ENCODE data around the gene PHC2. TPM values are rescaled to one million over a fixed set of nuclear protein-coding genes. Genes with fewer than 3 reads are reported as not detected.
A peak's percentile ranks its signal among the peaks of the same experiment; 100 is the strongest.

PHC2 gene
- total and polyA plus RNA-seq, 4 donors: 51.9 to 111 (median 91.6) TPM

DNA sequence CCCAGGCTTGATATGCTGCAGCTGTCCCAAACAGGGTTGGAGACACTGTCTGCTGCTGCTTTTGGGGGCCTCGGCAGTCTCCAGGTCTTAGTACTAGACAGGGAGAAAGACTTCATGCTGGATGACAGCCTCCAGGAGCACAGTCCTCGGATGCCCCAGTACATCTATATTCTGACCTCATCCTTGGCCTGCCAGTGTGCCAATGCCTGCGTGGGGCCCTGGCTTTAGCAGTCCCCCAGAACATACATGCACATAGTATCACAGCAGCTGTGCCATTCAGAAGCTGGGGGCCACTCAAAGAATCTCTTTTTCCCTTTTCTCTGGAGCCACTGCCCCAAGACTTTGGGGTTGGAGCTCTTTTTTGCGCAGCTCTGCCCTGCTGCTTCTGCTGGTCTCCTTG is 37.1 kb upstream of the PHC2 start:
- WGBS (ENCODE audit: insufficient coverage): 73% methylated on average over 4 of the region's 4 CpGs
- no peaks in the 10 kb centered on the region for H3K36me3 ChIP-seq (ENCODE audit: control insufficient read depth, insufficient read depth, low read length)
- H3K27me3 ChIP-seq (ENCODE audit: control insufficient read depth, insufficient read depth, low read length): no peaks in the 10 kb centered on the region
- H3K4me3 ChIP-seq (ENCODE audit: low read depth, low read length): no peak overlapping the region
- H3K9me3 ChIP-seq (ENCODE audit: control insufficient read depth, insufficient read depth, low read length): no peaks in the 10 kb centered on the region
- no peak overlapping the region for H3K27ac ChIP-seq (ENCODE audit: low read depth, low read length)
- DNase-seq (ENCODE audit: low read depth in 4 of 6, low spot score in 6 of 6): no peak
- peaks cover 25% of the 10 kb centered on the region for H3K4me1 ChIP-seq (ENCODE audit: control insufficient read depth, insufficient read depth, low read length)

DNA sequence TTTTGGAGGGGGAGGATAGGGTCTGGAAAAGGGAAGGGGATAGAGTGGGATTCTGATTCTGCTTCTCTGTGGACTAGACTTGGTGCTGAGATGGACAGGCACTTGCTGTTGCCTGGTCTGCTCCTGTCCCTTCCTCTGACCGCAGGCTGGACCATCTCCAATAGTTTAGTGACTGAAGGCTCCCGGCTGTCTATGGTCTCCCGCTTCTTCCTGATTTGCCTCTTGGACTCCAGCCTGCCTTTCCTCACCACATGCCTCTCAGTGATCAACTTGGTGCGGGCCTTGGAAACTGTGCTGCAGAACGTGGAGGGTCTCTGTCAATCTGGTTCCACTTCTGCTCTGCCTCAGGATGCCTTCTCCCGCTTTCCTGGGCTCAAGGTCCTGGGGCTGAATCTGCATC is 35.3 kb upstream of the PHC2 start:
- 65% methylated on average over 6 of the region's 6 CpGs for WGBS (ENCODE audit: insufficient coverage)
- DNase-seq (ENCODE audit: low read depth in 4 of 6, low spot score in 6 of 6): peak in 1 of 6 donors; percentile 37

DNA sequence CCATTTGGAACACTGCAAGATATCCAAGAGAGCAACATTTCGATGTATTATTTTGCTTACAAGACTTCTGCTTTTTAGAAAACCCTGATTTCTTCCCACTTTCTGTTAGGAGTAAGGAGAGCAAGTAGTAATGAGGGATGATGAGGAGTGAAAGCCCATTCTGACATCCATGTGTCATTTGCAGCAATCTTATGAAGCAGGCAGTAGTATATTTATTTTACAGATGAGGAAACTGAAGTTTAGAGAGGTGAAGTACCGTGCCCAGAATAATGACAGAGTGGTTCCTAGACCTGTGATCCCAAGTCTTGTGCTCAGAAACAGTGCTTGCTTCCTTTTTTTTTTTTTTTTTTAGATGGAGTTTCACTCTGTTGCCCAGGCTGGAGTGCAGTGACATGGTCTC is 34.4 kb upstream of the PHC2 start:
- Histone ChIP-seq H3K4me3 (ENCODE audit: low read depth, low read length) (no peak overlapping the region), H3K36me3 (ENCODE audit: control insufficient read depth, insufficient read depth, low read length) (no peaks in the 10 kb centered on the region), H3K9me3 (ENCODE audit: control insufficient read depth, insufficient read depth, low read length) (no peaks in the 10 kb centered on the region), H3K27ac (ENCODE audit: low read depth, low read length) (no peak overlapping the region), H3K27me3 (ENCODE audit: control insufficient read depth, insufficient read depth, low read length) (no peaks in the 10 kb centered on the region), H3K4me1 (ENCODE audit: control insufficient read depth, insufficient read depth, low read length) (peaks cover 17% of the 10 kb centered on the region)
- no peak for DNase-seq (ENCODE audit: low read depth in 4 of 6, low spot score in 6 of 6)
- 86% methylated on average over 1 of the region's 2 CpGs for WGBS (ENCODE audit: insufficient coverage)

More for the DNA sequence above, 35.3 kb upstream of the PHC2 start:
- peaks cover 20% of the 10 kb centered on the region for H3K4me1 ChIP-seq (ENCODE audit: control insufficient read depth, insufficient read depth, low read length)
- H3K27ac ChIP-seq (ENCODE audit: low read depth, low read length): no peak overlapping the region
- no peaks in the 10 kb centered on the region for H3K27me3 ChIP-seq (ENCODE audit: control insufficient read depth, insufficient read depth, low read length)
- no peaks in the 10 kb centered on the region for H3K9me3 ChIP-seq (ENCODE audit: control insufficient read depth, insufficient read depth, low read length)
- no peaks in the 10 kb centered on the region for H3K36me3 ChIP-seq (ENCODE audit: control insufficient read depth, insufficient read depth, low read length)
- no peak overlapping the region for H3K4me3 ChIP-seq (ENCODE audit: low read depth, low read length)

DNA sequence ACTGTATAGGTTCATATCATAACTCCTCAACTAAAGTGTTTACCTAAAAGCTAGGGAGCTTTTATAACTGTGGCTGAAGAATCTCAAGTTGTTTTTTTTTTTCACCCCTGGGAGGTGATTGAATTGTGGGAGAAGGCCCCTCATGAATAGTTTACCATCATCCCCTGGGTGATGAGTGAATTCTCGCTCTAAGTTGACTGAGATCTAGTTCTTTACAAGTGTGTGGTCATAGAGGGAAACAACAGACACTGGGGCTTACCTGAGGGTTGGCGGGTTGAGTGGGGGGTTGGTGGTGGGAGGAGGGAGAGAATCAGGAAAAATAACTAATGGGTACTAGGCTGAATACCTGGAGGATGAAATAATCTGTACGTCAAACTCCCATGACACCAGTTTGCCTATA is 33.7 kb upstream of the PHC2 start:
- peaks cover 17% of the 10 kb centered on the region for H3K4me1 ChIP-seq (ENCODE audit: control insufficient read depth, insufficient read depth, low read length)
- no peak overlapping the region for H3K4me3 ChIP-seq (ENCODE audit: low read depth, low read length)
- H3K36me3 ChIP-seq (ENCODE audit: control insufficient read depth, insufficient read depth, low read length): no peaks in the 10 kb centered on the region
- 100% methylated on average over 2 of the region's 3 CpGs for WGBS (ENCODE audit: insufficient coverage)
- H3K27ac ChIP-seq (ENCODE audit: low read depth, low read length): no peak overlapping the region
- H3K9me3 ChIP-seq (ENCODE audit: control insufficient read depth, insufficient read depth, low read length): no peaks in the 10 kb centered on the region
- DNase-seq (ENCODE audit: low read depth in 4 of 6, low spot score in 6 of 6): no peak
- H3K27me3 ChIP-seq (ENCODE audit: control insufficient read depth, insufficient read depth, low read length): no peaks in the 10 kb centered on the region

DNA sequence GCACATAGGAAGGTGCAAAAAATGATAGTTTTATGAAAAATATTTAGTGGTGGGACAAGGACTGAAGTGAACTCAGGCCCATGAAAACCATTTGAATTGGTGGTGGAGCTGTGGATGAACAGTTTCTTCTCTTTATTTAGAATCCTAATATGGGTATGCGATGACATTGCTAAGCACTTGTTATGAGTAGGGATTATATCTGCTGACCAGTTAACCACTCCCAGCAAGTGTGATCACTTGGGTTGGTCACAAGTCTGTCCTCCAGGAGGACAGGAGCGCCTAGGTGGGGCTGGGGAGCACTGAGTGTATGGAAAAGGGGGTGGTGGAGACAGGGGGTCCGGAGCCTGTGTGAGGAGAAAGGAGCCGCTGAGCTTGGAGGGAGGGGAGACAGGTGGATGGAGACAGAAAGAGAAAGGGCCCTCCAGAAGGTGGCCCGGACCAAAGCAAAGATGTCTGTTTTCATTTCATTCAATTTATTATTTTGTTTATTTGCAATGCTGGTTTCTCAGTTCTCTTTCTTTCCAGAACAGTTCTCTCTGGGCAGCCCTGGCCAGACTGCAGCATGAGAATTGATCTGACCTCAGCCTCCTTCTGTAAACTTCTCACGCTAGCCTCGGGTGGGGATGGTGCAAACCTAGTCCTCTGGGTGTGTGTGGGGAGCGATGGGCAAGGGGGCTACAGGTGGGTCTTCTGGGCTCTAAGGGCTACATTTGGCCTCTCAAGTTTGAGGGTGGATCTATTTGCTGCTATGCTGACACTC is 31.7 kb upstream of the PHC2 start:
- no peak for DNase-seq (ENCODE audit: low read depth in 4 of 6, low spot score in 6 of 6)
- WGBS (ENCODE audit: insufficient coverage): 96% methylated on average over 3 of the region's 8 CpGs
- no peaks in the 10 kb centered on the region for H3K27me3 ChIP-seq (ENCODE audit: control insufficient read depth, insufficient read depth, low read length)
- H3K27ac ChIP-seq (ENCODE audit: low read depth, low read length): no peak overlapping the region
- no peak overlapping the region for H3K4me3 ChIP-seq (ENCODE audit: low read depth, low read length)
- H3K36me3 ChIP-seq (ENCODE audit: control insufficient read depth, insufficient read depth, low read length): no peaks in the 10 kb centered on the region
- H3K4me1 ChIP-seq (ENCODE audit: control insufficient read depth, insufficient read depth, low read length): peaks cover 6% of the 10 kb centered on the region
- no peaks in the 10 kb centered on the region for H3K9me3 ChIP-seq (ENCODE audit: control insufficient read depth, insufficient read depth, low read length)

DNA sequence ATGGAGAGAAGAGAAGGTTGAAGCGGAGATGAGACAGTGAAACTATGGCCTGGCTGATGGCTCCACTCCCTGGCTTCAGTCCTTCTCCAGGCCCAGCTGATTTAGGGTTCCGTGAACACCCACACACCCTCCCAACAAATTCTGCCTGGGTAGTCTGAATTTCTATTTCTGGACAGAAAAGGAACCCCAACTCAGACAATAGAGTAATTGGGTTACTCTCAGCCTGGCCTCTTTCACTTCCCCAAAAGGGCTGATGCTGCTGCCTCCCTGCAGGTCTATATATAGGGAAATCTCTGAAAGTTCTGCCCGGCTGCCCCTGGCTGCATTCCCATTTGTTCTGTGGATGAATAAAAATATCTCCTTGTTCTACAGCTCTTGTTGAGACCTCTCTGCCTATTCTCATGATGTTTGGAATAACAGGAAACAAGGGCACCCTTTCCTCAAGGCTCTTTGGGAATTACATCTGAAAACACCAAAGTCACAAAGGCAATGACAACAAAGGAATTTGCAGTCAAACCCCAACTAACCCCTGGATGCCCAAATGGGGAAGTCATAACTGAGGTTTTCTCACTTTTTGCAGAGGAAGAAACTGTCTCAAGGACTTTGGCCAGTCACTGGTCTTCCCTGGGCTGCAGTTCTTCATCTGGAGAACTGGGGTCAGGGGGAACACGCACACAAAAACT is 30.2 kb upstream of the PHC2 start:
- Histone ChIP-seq H3K27ac (ENCODE audit: low read depth, low read length) (no peak overlapping the region), H3K4me3 (ENCODE audit: low read depth, low read length) (no peak overlapping the region), H3K36me3 (ENCODE audit: control insufficient read depth, insufficient read depth, low read length) (no peaks in the 10 kb centered on the region), H3K27me3 (ENCODE audit: control insufficient read depth, insufficient read depth, low read length) (no peaks in the 10 kb centered on the region), H3K9me3 (ENCODE audit: control insufficient read depth, insufficient read depth, low read length) (no peaks in the 10 kb centered on the region), H3K4me1 (ENCODE audit: control insufficient read depth, insufficient read depth, low read length) (peaks cover 3% of the 10 kb centered on the region)
- no peak for DNase-seq (ENCODE audit: low read depth in 4 of 6, low spot score in 6 of 6)
- 92% methylated on average over 2 of the region's 4 CpGs for WGBS (ENCODE audit: insufficient coverage)

DNA sequence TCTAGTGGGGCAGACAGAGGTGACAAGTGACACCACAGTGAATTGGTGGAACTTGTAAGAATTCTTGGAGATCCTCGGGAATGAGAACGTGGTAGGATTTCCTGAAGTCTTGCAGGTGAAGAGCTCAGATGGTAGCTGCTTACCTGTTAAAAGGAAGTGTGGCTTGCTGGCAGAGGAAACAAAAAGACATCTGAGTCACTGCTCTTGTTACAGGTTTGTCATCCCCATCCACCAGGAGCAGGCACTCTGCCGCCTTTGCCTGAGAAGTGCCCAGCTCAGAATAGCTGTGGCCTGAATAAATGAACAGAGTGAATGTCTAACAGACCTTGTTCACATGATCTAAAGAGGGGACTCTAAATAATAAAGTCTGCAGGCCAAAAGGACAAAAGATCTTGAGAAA is 29.2 kb upstream of the PHC2 start:
- Histone ChIP-seq H3K4me1 (ENCODE audit: control insufficient read depth, insufficient read depth, low read length) (peaks cover 10% of the 10 kb centered on the region), H3K36me3 (ENCODE audit: control insufficient read depth, insufficient read depth, low read length) (no peaks in the 10 kb centered on the region), H3K27ac (ENCODE audit: low read depth, low read length) (no peak overlapping the region), H3K4me3 (ENCODE audit: low read depth, low read length) (no peak overlapping the region), H3K27me3 (ENCODE audit: control insufficient read depth, insufficient read depth, low read length) (no peaks in the 10 kb centered on the region), H3K9me3 (ENCODE audit: control insufficient read depth, insufficient read depth, low read length) (no peaks in the 10 kb centered on the region)
- WGBS (ENCODE audit: insufficient coverage): 80% methylated on average over 3 of the region's 3 CpGs
- no peak for DNase-seq (ENCODE audit: low read depth in 4 of 6, low spot score in 6 of 6)

DNA sequence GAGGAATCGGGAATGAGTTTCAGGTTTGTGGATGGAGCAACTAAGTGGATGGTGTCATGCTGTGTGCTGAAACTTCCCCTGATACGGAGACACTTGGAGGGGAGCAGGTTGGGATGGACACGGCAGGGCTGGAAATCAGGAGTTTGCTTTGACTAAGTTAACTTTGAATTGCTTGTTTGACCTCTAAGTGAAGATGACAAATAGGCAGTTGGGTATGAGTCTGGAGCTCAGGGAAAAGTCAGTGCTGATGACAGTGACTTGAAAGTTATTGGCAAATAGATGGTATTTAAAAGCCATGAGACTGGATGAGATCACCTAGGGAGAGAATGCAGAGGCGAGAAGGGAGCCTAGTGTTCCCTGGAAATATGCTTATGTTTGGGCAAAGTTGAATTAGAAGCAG is 28.8 kb upstream of the PHC2 start:
- WGBS (ENCODE audit: insufficient coverage): 87% methylated on average over 4 of the region's 4 CpGs
- Histone ChIP-seq H3K4me3 (ENCODE audit: low read depth, low read length) (no peak overlapping the region), H3K36me3 (ENCODE audit: control insufficient read depth, insufficient read depth, low read length) (no peaks in the 10 kb centered on the region), H3K9me3 (ENCODE audit: control insufficient read depth, insufficient read depth, low read length) (no peaks in the 10 kb centered on the region), H3K27ac (ENCODE audit: low read depth, low read length) (no peak overlapping the region), H3K4me1 (ENCODE audit: control insufficient read depth, insufficient read depth, low read length) (peaks cover 12% of the 10 kb centered on the region), H3K27me3 (ENCODE audit: control insufficient read depth, insufficient read depth, low read length) (no peaks in the 10 kb centered on the region)
- no peak for DNase-seq (ENCODE audit: low read depth in 4 of 6, low spot score in 6 of 6)

DNA sequence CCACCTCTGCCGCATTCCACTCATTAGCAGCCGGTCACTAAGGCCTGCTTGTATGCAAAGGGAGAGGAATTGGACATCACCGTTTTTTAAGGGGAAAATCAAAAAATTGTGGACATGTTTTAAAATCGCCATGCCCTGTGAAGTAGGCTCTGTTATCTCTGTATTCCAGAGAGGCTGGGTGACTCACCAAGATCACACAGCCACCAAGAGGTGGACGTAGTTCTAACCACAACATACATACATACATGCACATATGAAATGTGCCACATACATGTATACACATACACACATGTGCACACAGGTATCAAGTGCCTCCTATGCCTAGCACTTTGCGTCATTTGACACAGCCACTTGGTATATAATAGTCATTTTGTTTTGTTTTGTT is 25.6 kb upstream of the PHC2 start:
- no peaks in the 10 kb centered on the region for H3K36me3 ChIP-seq (ENCODE audit: control insufficient read depth, insufficient read depth, low read length)
- H3K9me3 ChIP-seq (ENCODE audit: control insufficient read depth, insufficient read depth, low read length): no peaks in the 10 kb centered on the region
- H3K27me3 ChIP-seq (ENCODE audit: control insufficient read depth, insufficient read depth, low read length): no peaks in the 10 kb centered on the region
- 70% methylated on average over 2 of the region's 6 CpGs for WGBS (ENCODE audit: insufficient coverage)
- H3K4me1 ChIP-seq (ENCODE audit: control insufficient read depth, insufficient read depth, low read length): peaks cover 14% of the 10 kb centered on the region
- no peak for DNase-seq (ENCODE audit: low read depth in 4 of 6, low spot score in 6 of 6)
- H3K4me3 ChIP-seq (ENCODE audit: low read depth, low read length): no peak overlapping the region
- no peak overlapping the region for H3K27ac ChIP-seq (ENCODE audit: low read depth, low read length)

Data from spinal cord (tissue), 10 donors.